GM12801 (cell line): Measurements from ENCODE around the gene DTNB.

Experiments used
- CTCF ChIP-seq: IDR thresholded peaks from one replicate; pipeline ENCODE4 v1.5.1; 2011; ENCODE audit warnings: control low read depth; ENCODE audit not compliant: insufficient read length; ENCODE audit errors: extremely low read depth

The DTNB gene

DNA sequence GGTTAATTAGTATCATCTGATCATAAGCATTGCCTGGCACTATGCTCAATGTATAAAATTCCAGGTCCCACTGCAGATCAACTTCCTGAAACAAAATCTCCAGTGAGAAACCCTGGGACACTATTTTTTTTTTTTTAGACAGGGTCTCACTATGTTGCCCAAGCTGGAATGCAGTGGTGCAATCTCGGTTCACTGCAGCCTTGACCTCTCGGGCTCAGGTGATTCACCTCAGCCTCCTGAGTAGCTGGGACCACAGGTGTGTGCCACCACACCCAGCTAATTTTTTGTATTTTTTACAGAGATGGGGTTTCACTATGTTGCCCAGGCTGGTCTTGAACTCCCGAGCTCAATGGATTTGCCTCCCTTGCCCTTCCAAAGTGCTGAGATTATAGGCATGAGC lies 31.1 kb downstream of the DTNB start:
- TF ChIP-seq CTCF = no peak

- TF ChIP-seq CTCF = no peak
Observed at GRCh38 chr2:25639696-25640095, 33.7 kb downstream of the DTNB start.

- no peak for TF ChIP-seq CTCF
Observed at GRCh38 chr2:25639131-25639530, 34.2 kb downstream of the DTNB start.

GRCh38 chr2:25635797-25636196 lies 37.6 kb downstream of the DTNB start:
- no peak for TF ChIP-seq CTCF

GRCh38 chr2:25632396-25632795 lies 41.0 kb downstream of the DTNB start:
- no peak for TF ChIP-seq CTCF

GRCh38 chr2:25624635-25625034 lies 48.7 kb downstream of the DTNB start:
- no peak for TF ChIP-seq CTCF

DNA sequence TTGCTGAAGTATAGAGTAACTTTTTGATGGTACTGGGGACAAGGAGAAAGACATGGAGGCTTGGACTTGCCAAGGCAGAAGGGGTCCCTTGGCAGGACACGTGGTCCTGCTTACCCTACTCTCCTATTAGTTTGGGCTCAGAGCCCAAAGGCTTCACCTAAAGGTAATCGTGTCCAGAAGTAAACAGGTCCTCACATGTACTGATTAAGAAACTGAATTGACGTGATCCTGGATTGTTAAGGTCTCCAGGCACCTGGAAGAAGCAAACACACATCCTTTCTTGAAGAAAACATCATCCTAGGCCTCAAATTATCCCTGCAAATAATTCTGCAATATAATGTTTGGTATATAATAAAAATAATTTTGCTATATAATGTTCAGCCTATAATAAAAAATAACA lies 50.0 kb downstream of the DTNB start:
- no peak for TF ChIP-seq CTCF

GRCh38 chr2:25620711-25621110 lies 52.7 kb downstream of the DTNB start:
- TF ChIP-seq CTCF = no peak
